H1 (cell line): ENCODE results near the gene KTI12. TPM values are rescaled to one million over a fixed set of nuclear protein-coding genes. Genes with fewer than 3 reads are reported as not detected.
"Not testable (repeated sequence)": the region's sequence is repeated elsewhere in the genome, so short reads cannot be mapped to it uniquely, and the experiment has no call there.

Experiments
- CTCF ChIA-PET: fragments of 300-600 bp; sonication (Branson Sonifier 250); formaldehyde crosslinking; loops from one replicate; lab custom pipeline; 2021; ENCODE audit not compliant: partially characterized antibody; lab: Charles Lee
- POLR2A ChIA-PET: fragments of 300-600 bp; sonication (Branson Sonifier 250); formaldehyde crosslinking; loops from one replicate; lab custom pipeline; 2021; ENCODE audit warnings: inconsistent platforms; ENCODE audit not compliant: partially characterized antibody; lab: Charles Lee
- DNase-seq, 2 experiments: peaks; one replicate each; pipeline versions ENCODE4 v3.0.0 to v3.0.0-alpha.2; 2010 to 2022; ENCODE audit warnings: low spot score in 2 of 2, low read depth in 1 of 2, mixed read lengths in 1 of 2
- FAIRE-seq: peaks from 2 replicates; lab custom pipeline; 2011; peaks lifted over from hg19 to GRCh38; lab: Jason Lieb, UNC
- H2AFZ ChIP-seq: 2 replicates; pipeline ENCODE4 v1.8.1; 2012; ENCODE audit warnings: low read length, inconsistent platforms
- H2AK5ac ChIP-seq: 2 replicates; pipeline ENCODE4 v1.6.1; 2013; ENCODE audit warnings: low read depth, low read length
- H2BK120ac ChIP-seq: replicated peaks from 2 replicates; pipeline ENCODE3; 2013; ENCODE audit warnings: low read depth, low read length, inconsistent platforms
- H2BK12ac ChIP-seq: 2 replicates; pipeline ENCODE4 v1.6.1; 2013; ENCODE audit warnings: low read depth, low read length
- H2BK15ac ChIP-seq: 2 replicates; pipeline ENCODE4 v1.6.1; 2013; ENCODE audit warnings: low read length
- H2BK20ac ChIP-seq: 2 replicates; pipeline ENCODE4 v1.6.1; 2013; ENCODE audit warnings: low read length
- H2BK5ac ChIP-seq: 2 replicates; pipeline ENCODE4 v1.6.1; 2013; ENCODE audit warnings: low read depth, low read length
- H3K14ac ChIP-seq: 2 replicates; pipeline ENCODE4 v1.6.1; 2013; ENCODE audit warnings: inconsistent platforms; ENCODE audit not compliant: insufficient read length
- H3K18ac ChIP-seq: 2 replicates; pipeline ENCODE4 v1.6.1; 2013; ENCODE audit warnings: low read length; ENCODE audit errors: extremely low read depth
- H3K23ac ChIP-seq: 2 replicates; pipeline ENCODE4 v1.6.1; 2013; ENCODE audit warnings: inconsistent platforms; ENCODE audit not compliant: insufficient read length
- H3K23me2 ChIP-seq: 2 replicates; pipeline ENCODE4 v1.6.1; 2013; ENCODE audit warnings: low read depth, low read length
- H3K27ac ChIP-seq: 2 replicates; pipeline ENCODE4 v1.6.1; 2011; ENCODE audit warnings: low read depth, low read length, inconsistent platforms
- H3K27me3 ChIP-seq, 4 experiments: replicated peaks in 1 of 4; 1 replicate in 1 of 4; 2 replicates in 3 of 4; pipeline versions ENCODE4 v1.6.1 to v1.8.1; 2011 to 2013; ENCODE audit warnings: low read length in 3 of 4, mild to moderate bottlenecking in 3 of 4, inconsistent platforms in 2 of 4, mixed read lengths in 2 of 4, moderate library complexity in 1 of 4; ENCODE audit not compliant: control insufficient read depth in 3 of 4, insufficient read depth in 3 of 4; ENCODE audit errors: extremely low read depth in 1 of 4
- H3K36me3 ChIP-seq, 4 experiments: 2 replicates each; pipeline versions ENCODE4 v1.6.1 to v1.8.1; 2011 to 2013; ENCODE audit warnings: mild to moderate bottlenecking in 4 of 4, low read length in 3 of 4, moderate library complexity in 2 of 4, control low read depth in 1 of 4, inconsistent platforms in 1 of 4; ENCODE audit not compliant: insufficient read depth in 4 of 4, control insufficient read depth in 2 of 4
- H3K4ac ChIP-seq: replicated peaks from 2 replicates; pipeline ENCODE3; 2013; ENCODE audit warnings: low read length, low read depth, mixed read lengths, inconsistent platforms; ENCODE audit not compliant: insufficient read length
- H3K4me1 ChIP-seq, 4 experiments: replicated peaks in 1 of 4; 1 replicate in 1 of 4; 2 replicates in 3 of 4; pipeline versions ENCODE4 v1.6.1 to v1.8.1; 2011 to 2013; ENCODE audit warnings: low read length in 3 of 4, inconsistent platforms in 2 of 4, mixed read lengths in 1 of 4; ENCODE audit not compliant: insufficient read depth in 4 of 4, control insufficient read depth in 3 of 4
- H3K4me2 ChIP-seq, 2 experiments: 2 replicates each; pipeline versions ENCODE4 v1.6.1 to v1.8.1; 2011 to 2013; ENCODE audit warnings: low read depth in 2 of 2, low read length in 2 of 2, control low read depth in 1 of 2, inconsistent platforms in 1 of 2, mild to moderate bottlenecking in 1 of 2; ENCODE audit not compliant: insufficient read depth in 1 of 2
- H3K4me3 ChIP-seq, 4 experiments: fragments of 200-600, 300-600 bp in 1 of 4; sonication (generic), shearing (Covaris generic), sonication (Bioruptor Twin) in 1 of 4; 2 replicates each; pipeline versions ENCODE4 v1.5.1 to v1.8.1; 2011 to 2016; ENCODE audit warnings: low read length in 4 of 4, low read depth in 3 of 4, control low read depth in 2 of 4, inconsistent platforms in 2 of 4, mild to moderate bottlenecking in 2 of 4, mixed read lengths in 1 of 4, moderate library complexity in 1 of 4; ENCODE audit not compliant: insufficient read depth in 2 of 4; ENCODE audit errors: extremely low read depth in 1 of 4
- H3K56ac ChIP-seq: replicated peaks from 2 replicates; pipeline ENCODE3; 2013; ENCODE audit warnings: low read depth, mild to moderate bottlenecking, mixed read lengths, low read length, inconsistent platforms; ENCODE audit not compliant: insufficient read length
- H3K79me1 ChIP-seq: 2 replicates; pipeline ENCODE4 v1.6.1; 2013; ENCODE audit warnings: low read depth, low read length, control low read depth
- H3K79me2 ChIP-seq, 2 experiments: 2 replicates each; pipeline versions ENCODE4 v1.6.1 to v1.8.1; 2012 to 2013; ENCODE audit warnings: low read length in 2 of 2, mild to moderate bottlenecking in 2 of 2, inconsistent platforms in 1 of 2; ENCODE audit not compliant: insufficient read depth in 2 of 2, control insufficient read depth in 1 of 2
- H3K9ac ChIP-seq, 4 experiments: replicated peaks in 1 of 4; 1 replicate in 1 of 4; 2 replicates in 3 of 4; pipeline versions ENCODE4 v1.6.1 to v1.8.1; 2011 to 2013; ENCODE audit warnings: low read depth in 3 of 4, low read length in 3 of 4, control low read depth in 2 of 4, mild to moderate bottlenecking in 2 of 4, moderate library complexity in 2 of 4, inconsistent platforms in 1 of 4; ENCODE audit errors: extremely low read depth in 1 of 4
- H3K9me3 ChIP-seq, 2 experiments: 2 replicates each; pipeline versions ENCODE4 v1.6.1 to v1.8.1; 2012 to 2013; ENCODE audit warnings: mild to moderate bottlenecking in 2 of 2, moderate library complexity in 2 of 2, control low read depth in 1 of 2, inconsistent platforms in 1 of 2, low read depth in 1 of 2, low read length in 1 of 2, mixed read lengths in 1 of 2; ENCODE audit not compliant: insufficient read depth in 2 of 2
- H4K20me1 ChIP-seq, 2 experiments: replicated peaks in 1 of 2; 2 replicates each; pipeline versions ENCODE3 to v1.8.1; 2011 to 2013; ENCODE audit warnings: inconsistent platforms in 2 of 2, low read length in 2 of 2, mild to moderate bottlenecking in 1 of 2; ENCODE audit not compliant: insufficient read depth in 2 of 2, control insufficient read depth in 1 of 2
- H4K5ac ChIP-seq: 2 replicates; pipeline ENCODE4 v1.6.1; 2013; ENCODE audit warnings: low read length, low read depth, mixed read lengths, inconsistent platforms; ENCODE audit not compliant: insufficient read length
- H4K8ac ChIP-seq: 2 replicates; pipeline ENCODE4 v1.8.0; 2013; ENCODE audit warnings: mild to moderate bottlenecking, moderate library complexity, low read length, inconsistent platforms; ENCODE audit not compliant: insufficient read depth; ENCODE audit errors: extremely low read depth
- H4K91ac ChIP-seq: replicated peaks from 2 replicates; pipeline ENCODE3; 2013; ENCODE audit warnings: low read length, mixed read lengths, inconsistent platforms; ENCODE audit not compliant: insufficient read length
- WGBS, 2 experiments: shearing (Covaris generic) in 1 of 2; methylation state at CpG; one replicate each; pipeline versions ENCODE4 v1.1.6 to v1.1.7; 2013 to 2015; ENCODE audit warnings: low lambda C conversion rate in 2 of 2, mixed read lengths in 2 of 2, inconsistent platforms in 1 of 2, low coverage in 1 of 2, missing lambda C conversion rate in 1 of 2; ENCODE audit not compliant: insufficient replicate concordance in 2 of 2, insufficient coverage in 1 of 2, insufficient read length in 1 of 2; ENCODE audit errors: extremely low coverage in 1 of 2, missing lambda C conversion rate in 1 of 2; 5-methylcytosine and 5-hydroxymethylcytosine counted together
- polyA plus RNA-seq, 7 experiments: library from polyadenylated mRNA; depleted of rRNA in 3 of 7; stranded (reverse) in 5 of 7; unstranded in 2 of 7; fragments of >200 nt in 5 of 7; fragments of 200-250 nt in 2 of 7; gene quantifications; 1 replicate in 5 of 7; 2 replicates in 1 of 7; 4 replicates in 1 of 7; pipeline versions ENCODE4 v1.2.1 to v1.2.3, GENCODE V29; 2011 to 2013; ENCODE audit warnings: missing spikeins in 2 of 7, mixed read lengths in 2 of 7
- total RNA-seq: library from RNA; stranded (reverse); fragmentation: NEBNext Ultra II Directional; extraction: Animal tissue kit (Norgen Biotek cat#: 25700); gene quantifications from 2 replicates; pipeline ENCODE4 v1.2.1, GENCODE V29; 2021

The KTI12 gene
- total and polyA plus RNA-seq, 2 of the 8 experiments (the other 6 are each of a cell fraction or from before 2014, with no cell fraction given): 7.5 to 16.2 TPM

GRCh38 chr1:52077277-52077676, 43.7 kb upstream of the KTI12 start:
- H3K79me2 ChIP-seq: peaks cover 0 to 39% of the 10 kb centered on the region in 2 experiments; a peak in 2 of 4 replicates

More at GRCh38 chr1:52077277-52077676, 43.7 kb upstream of the KTI12 start:
- not testable (repeated sequence) for H4K91ac ChIP-seq, H3K4me2 ChIP-seq, H3K4ac ChIP-seq, H3K27me3 ChIP-seq, H2BK15ac ChIP-seq, H3K4me1 ChIP-seq, H3K79me1 ChIP-seq, H3K18ac ChIP-seq, H2BK12ac ChIP-seq, H3K56ac ChIP-seq, H4K8ac ChIP-seq, H3K23ac ChIP-seq, H3K9ac ChIP-seq, H3K27ac ChIP-seq, H2AFZ ChIP-seq, H2AK5ac ChIP-seq, H3K9me3 ChIP-seq, H4K20me1 ChIP-seq, H3K23me2 ChIP-seq, H2BK5ac ChIP-seq, H2BK120ac ChIP-seq, H3K14ac ChIP-seq, FAIRE-seq, H2BK20ac ChIP-seq, DNase-seq, H3K4me3 ChIP-seq, H4K5ac ChIP-seq
- WGBS, 2 experiments: 98% methylated on average over 6 of the region's 6 CpGs; no CpG with 5 or more reads in 1 of the 2 experiments
- H3K36me3 ChIP-seq: peaks cover 3 to 30% (median 9%) of the 10 kb centered on the region in 4 experiments; a peak in 6 of 8 replicates
- ChIA-PET POLR2A (interaction anchor here (0.9 to 2.3 kb wide), 4 partner anchors 11 to 22 kb away, joined by 3 to 9 read pairs (median 6); partner anchors contain the start of genes BTF3L4 and TXNDC12), CTCF (interaction anchor here (0.6 to 0.9 kb wide), 2 partner anchors 15 to 179 kb away, joined by 3 to 6 read pairs; no protein-coding TSS in a partner anchor)
